MM.1S (cell line): Measurements from ENCODE around the gene CHCHD10.

Experiments used
- CTCF ChIP-seq: fragments of 300-600 bp; sonication (generic); IDR thresholded peaks from 2 replicates; pipeline ENCODE4 v1.5.1; 2016; ENCODE audit warnings: antibody characterized with exemption, low read length, mixed read lengths
- EZH2 ChIP-seq: fragments of 300-600 bp; sonication (generic); optimal IDR thresholded peaks from 2 replicates; pipeline ENCODE3; 2017; ENCODE audit warnings: low read depth, mild to moderate bottlenecking, antibody characterized with exemption, low read length, mixed read lengths

GRCh38 chr22:23817146-23817545, 49.4 kb upstream of the CHCHD10 start:
- TF ChIP-seq CTCF (no peak), EZH2 (no peak)
